Activated CD8-positive, alpha-beta T cell treated with anti-CD3 and anti-CD28 coated beads for 36 hours (primary cell): ENCODE measurements around the gene GAS2L3. TPM values are rescaled to one million over a fixed set of nuclear protein-coding genes. Genes with fewer than 3 reads are reported as not detected.

ENCODE experiments used
- ATAC-seq: fragments of 200-7000 bp; cut with Tn5 transposase; one replicate; pipeline ENCODE4 v1.10.0; 2021; ENCODE audit warnings: mild to moderate bottlenecking, moderate library complexity
- CTCF ChIA-PET: fragments of 350-600 bp; sonication (Branson Sonifier 250); formaldehyde crosslinking; loops from one replicate; lab custom pipeline; 2021; ENCODE audit warnings: antibody characterized with exemption; lab: Charles Lee
- POLR2A ChIA-PET: fragments of 350-600 bp; sonication (Branson Sonifier 250); formaldehyde crosslinking; loops from one replicate; lab custom pipeline; 2021; ENCODE audit warnings: antibody characterized with exemption; lab: Charles Lee
- DNase-seq: peaks from one replicate; pipeline ENCODE4 v3.0.0-alpha.2; 2020
- H3K27ac Mint-ChIP-seq: one replicate; pipeline ENCODE4 v1.8.0; 2021; ENCODE audit warnings: mild to moderate bottlenecking, mixed read lengths
- H3K27me3 Mint-ChIP-seq: one replicate; pipeline ENCODE4 v1.8.0; 2021; ENCODE audit warnings: mixed read lengths
- H3K36me3 Mint-ChIP-seq: one replicate; pipeline ENCODE4 v1.8.0; 2021; ENCODE audit warnings: low read depth, mixed read lengths
- H3K4me1 Mint-ChIP-seq: one replicate; pipeline ENCODE4 v1.8.0; 2021; ENCODE audit warnings: low read depth, mixed read lengths
- H3K4me3 Mint-ChIP-seq: one replicate; pipeline ENCODE4 v1.8.0; 2021; ENCODE audit warnings: mild to moderate bottlenecking, moderate library complexity, mixed read lengths
- H3K9me3 Mint-ChIP-seq: one replicate; pipeline ENCODE4 v1.8.0; 2021; ENCODE audit warnings: mixed read lengths
- CTCF ChIP-seq: fragments of 200-600 bp; IDR thresholded peaks from one replicate; pipeline ENCODE4 v1.8.0; 2022; ENCODE audit warnings: antibody characterized with exemption, mild to moderate bottlenecking
- intact Hi-C: fragments of 100-400 bp; cut with micrococcal nuclease; formaldehyde crosslinking; loops from one replicate; pipeline ENCODE4 v1.10.0; 2022
- total RNA-seq, 2 experiments: library from RNA; stranded (reverse); gene quantifications; one replicate each; pipeline ENCODE4 v1.2.3, GENCODE V29; 2021

Gene GAS2L3
- total RNA-seq, 2 experiments from 2014 or later, result 1.3 to 2.1 TPM

- ChIA-PET CTCF (interaction anchor here (1.4 kb wide), 1 partner anchor 21 kb away, joined by 3 read pairs; no protein-coding TSS in a partner anchor), POLR2A (no interaction called here)
- Mint-ChIP-seq H3K4me3 (no peak overlapping the region), H3K4me1 (no peaks in the 10 kb centered on the region), H3K27ac (no peak overlapping the region), H3K27me3 (peaks cover 6% of the 10 kb centered on the region), H3K36me3 (no peaks in the 10 kb centered on the region), H3K9me3 (no peaks in the 10 kb centered on the region)
- intact Hi-C loops, result no loop called here
- ATAC-seq (no peak), DNase-seq (no peak)
- no peak for TF ChIP-seq CTCF
Observed at GRCh38 chr12:100533376-100533775, 40.1 kb upstream of the GAS2L3 start.

- no peak overlapping the region for H3K4me3 Mint-ChIP-seq
- H3K9me3 Mint-ChIP-seq, result no peaks in the 10 kb centered on the region
- ATAC-seq, result no peak
- H3K36me3 Mint-ChIP-seq, result no peaks in the 10 kb centered on the region
- CTCF ChIA-PET, result no interaction called here
- no peak for TF ChIP-seq CTCF
- intact Hi-C loops, result no loop called here
- POLR2A ChIA-PET, result no interaction called here
- no peak for DNase-seq
- no peaks in the 10 kb centered on the region for H3K4me1 Mint-ChIP-seq
- H3K27ac Mint-ChIP-seq, result no peak overlapping the region
- peaks cover 3% of the 10 kb centered on the region for H3K27me3 Mint-ChIP-seq
Observed at GRCh38 chr12:100534625-100535227, 38.8 kb upstream of the GAS2L3 start.

- intact Hi-C loops, result no loop called here
- H3K9me3 Mint-ChIP-seq, result no peaks in the 10 kb centered on the region
- no peak overlapping the region for H3K4me3 Mint-ChIP-seq
- H3K4me1 Mint-ChIP-seq, result no peaks in the 10 kb centered on the region
- H3K36me3 Mint-ChIP-seq, result no peaks in the 10 kb centered on the region
- peaks cover 2% of the 10 kb centered on the region for H3K27me3 Mint-ChIP-seq
- no peak for TF ChIP-seq CTCF
- CTCF ChIA-PET, result no interaction called here
- POLR2A ChIA-PET, result no interaction called here
- ATAC-seq (no peak), DNase-seq (peak; percentile 25)
- no peak overlapping the region for H3K27ac Mint-ChIP-seq
Observed at GRCh38 chr12:100539202-100539601, 34.3 kb upstream of the GAS2L3 start.

- no peaks in the 10 kb centered on the region for H3K36me3 Mint-ChIP-seq
- H3K4me3 Mint-ChIP-seq, result no peak overlapping the region
- ChIA-PET POLR2A (no interaction called here), CTCF (no interaction called here)
- no peak overlapping the region for H3K27ac Mint-ChIP-seq
- no peaks in the 10 kb centered on the region for H3K4me1 Mint-ChIP-seq
- no peak for DNase-seq
- TF ChIP-seq CTCF, result no peak
- no peak for ATAC-seq
- no peaks in the 10 kb centered on the region for H3K9me3 Mint-ChIP-seq
- intact Hi-C loops, result no loop called here
- H3K27me3 Mint-ChIP-seq, result no peaks in the 10 kb centered on the region
Observed at GRCh38 chr12:100544165-100544564, 29.3 kb upstream of the GAS2L3 start.

- ChIA-PET POLR2A (no interaction called here), CTCF (interaction anchor here (1.1 kb wide), 1 partner anchor 31 kb away, joined by 3 read pairs; no protein-coding TSS in a partner anchor)
- TF ChIP-seq CTCF, result no peak
- H3K36me3 Mint-ChIP-seq, result no peaks in the 10 kb centered on the region
- H3K27me3 Mint-ChIP-seq, result no peaks in the 10 kb centered on the region
- ATAC-seq (no peak), DNase-seq (no peak)
- no peak overlapping the region for H3K4me3 Mint-ChIP-seq
- H3K9me3 Mint-ChIP-seq, result no peaks in the 10 kb centered on the region
- H3K4me1 Mint-ChIP-seq, result no peaks in the 10 kb centered on the region
- H3K27ac Mint-ChIP-seq, result no peak overlapping the region
- intact Hi-C loops, result no loop called here
Observed at GRCh38 chr12:100545092-100545491, 28.4 kb upstream of the GAS2L3 start.
